Right lobe of liver (tissue), 4 donors: ENCODE data around the gene HSPG2.

Source experiments
- CTCF ChIP-seq, 4 donors: fragments of 200-600 bp in 3 of 4; fragments of 450-650 bp in 1 of 4; IDR thresholded peaks; one replicate each; pipeline versions ENCODE4 v1.5.1 to v1.8.0; 2016 to 2022; ENCODE audit warnings: antibody characterized with exemption in 4 of 4, mild to moderate bottlenecking in 2 of 4
- POLR2A ChIP-seq: fragments of 450-650 bp; IDR thresholded peaks from one replicate; pipeline ENCODE4 v1.6.1; 2017; ENCODE audit warnings: antibody characterized with exemption, mild to moderate bottlenecking
- donor health status: DM: no; HTN: no; CAD: no.
- donor health status: DM: no; HTN: no; CAD: no.
- donor health status: DM: no; HTN: yes; CAD: no.

GRCh38 chr1:21899267-21899810 is 37.8 kb downstream of the HSPG2 start:
- no peak for TF ChIP-seq CTCF (IDR thresholded peaks at IDR 0.05)
- no peak for TF ChIP-seq POLR2A
